IPS-18c (cell line): ENCODE results near the gene TENT4A.

Experiments
- H3K4me3 ChIP-seq: 2 replicates; pipeline ENCODE4 v1.7.0; 2013; ENCODE audit warnings: low read depth, mild to moderate bottlenecking, low read length, moderate library complexity; ENCODE audit not compliant: insufficient read depth
- H3K9me3 ChIP-seq: one replicate; pipeline ENCODE4 v1.6.1; 2013; ENCODE audit warnings: mild to moderate bottlenecking, low read length, moderate library complexity; ENCODE audit not compliant: control insufficient read depth, insufficient read depth

TENT4A gene

GRCh38 chr5:6752782-6753181, 39.5 kb downstream of the TENT4A start:
- Histone ChIP-seq H3K9me3 (no peaks in the 10 kb centered on the region), H3K4me3 (no peak overlapping the region)

DNA sequence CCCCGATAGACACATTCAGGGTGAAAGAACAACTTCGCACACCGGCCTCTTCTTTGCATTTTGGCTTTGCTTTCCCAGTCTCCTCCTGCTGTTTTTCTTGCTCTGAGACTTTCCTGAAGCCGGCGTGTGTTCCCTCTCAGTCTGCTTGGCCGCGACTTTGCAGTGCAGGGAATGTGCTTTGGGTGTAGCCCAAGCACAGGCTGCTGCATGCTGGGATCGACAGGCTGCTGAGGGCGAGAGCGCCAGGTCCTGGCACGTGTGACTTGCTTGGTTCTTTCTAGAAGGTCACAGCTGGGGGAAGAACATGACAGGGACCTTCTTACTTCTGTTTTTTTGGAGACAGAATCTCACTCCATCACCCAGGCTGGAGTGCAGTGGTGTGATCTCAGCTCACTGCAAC, 40.6 kb downstream of the TENT4A start:
- H3K9me3 ChIP-seq: peaks cover under 1% of the 10 kb centered on the region
- H3K4me3 ChIP-seq: no peak overlapping the region

- peaks cover 2% of the 10 kb centered on the region for H3K9me3 ChIP-seq
- no peak overlapping the region for H3K4me3 ChIP-seq
Measured at GRCh38 chr5:6754766-6755165, 41.5 kb downstream of the TENT4A start.

- peaks cover 2% of the 10 kb centered on the region for H3K9me3 ChIP-seq
- no peak overlapping the region for H3K4me3 ChIP-seq
Measured at GRCh38 chr5:6755519-6755918, 42.3 kb downstream of the TENT4A start.

- H3K4me3 ChIP-seq: no peak overlapping the region
Measured at GRCh38 chr5:6755941-6756340, 42.7 kb downstream of the TENT4A start.

GRCh38 chr5:6757414-6757969, 44.3 kb downstream of the TENT4A start:
- no peak overlapping the region for H3K4me3 ChIP-seq
- H3K9me3 ChIP-seq: peaks cover 2% of the 10 kb centered on the region

More at GRCh38 chr5:6755941-6756340, 42.7 kb downstream of the TENT4A start:
- peaks cover 2% of the 10 kb centered on the region for H3K9me3 ChIP-seq

DNA sequence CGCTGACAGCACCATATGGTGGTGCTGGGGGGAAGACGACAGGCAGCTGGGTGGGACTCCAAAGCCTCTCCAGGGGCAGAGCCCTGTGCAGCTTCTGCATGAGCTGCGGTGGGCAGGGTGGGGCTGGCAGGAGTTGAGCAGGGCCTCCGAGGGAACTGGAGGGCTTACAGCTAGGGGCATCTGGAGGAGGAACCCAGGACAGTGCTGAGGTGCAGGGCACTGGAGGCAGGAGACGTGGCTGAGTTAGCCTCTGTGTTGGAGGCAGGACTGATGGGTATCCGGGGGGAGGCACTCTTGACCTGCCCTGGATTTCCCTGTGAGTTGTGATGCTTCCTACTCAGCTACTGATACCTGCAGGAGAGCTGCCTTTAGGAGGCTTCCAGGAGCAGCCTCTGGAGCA, 45.0 kb downstream of the TENT4A start:
- no peak overlapping the region for H3K4me3 ChIP-seq
- H3K9me3 ChIP-seq: peaks cover 2% of the 10 kb centered on the region

GRCh38 chr5:6758706-6759105, 45.5 kb downstream of the TENT4A start:
- Histone ChIP-seq H3K9me3 (peaks cover 2% of the 10 kb centered on the region), H3K4me3 (no peak overlapping the region)

GRCh38 chr5:6759401-6759800, 46.2 kb downstream of the TENT4A start:
- peaks cover 2% of the 10 kb centered on the region for H3K9me3 ChIP-seq
- H3K4me3 ChIP-seq: no peak overlapping the region

DNA sequence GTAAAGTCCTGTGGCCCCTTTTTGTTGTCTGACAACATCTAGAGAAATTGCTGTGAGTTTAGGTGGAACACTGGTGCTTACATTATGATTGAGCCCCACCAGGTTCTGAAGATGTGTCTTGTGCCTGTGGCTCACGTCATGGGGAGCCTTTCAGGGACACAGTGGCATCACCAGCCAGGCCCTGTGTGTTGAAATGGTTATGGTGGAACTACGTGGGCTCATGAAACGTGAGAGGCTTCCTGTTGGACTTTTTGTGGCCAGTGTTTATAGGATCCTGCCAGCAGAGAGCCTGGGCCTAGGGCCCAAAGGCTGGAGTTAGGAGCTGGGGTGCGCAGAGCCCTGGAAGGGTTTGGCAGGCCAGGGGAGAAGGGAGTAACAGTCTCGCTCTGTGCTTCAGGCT, 46.8 kb downstream of the TENT4A start:
- H3K9me3 ChIP-seq: peaks cover 2% of the 10 kb centered on the region
- no peak overlapping the region for H3K4me3 ChIP-seq

DNA sequence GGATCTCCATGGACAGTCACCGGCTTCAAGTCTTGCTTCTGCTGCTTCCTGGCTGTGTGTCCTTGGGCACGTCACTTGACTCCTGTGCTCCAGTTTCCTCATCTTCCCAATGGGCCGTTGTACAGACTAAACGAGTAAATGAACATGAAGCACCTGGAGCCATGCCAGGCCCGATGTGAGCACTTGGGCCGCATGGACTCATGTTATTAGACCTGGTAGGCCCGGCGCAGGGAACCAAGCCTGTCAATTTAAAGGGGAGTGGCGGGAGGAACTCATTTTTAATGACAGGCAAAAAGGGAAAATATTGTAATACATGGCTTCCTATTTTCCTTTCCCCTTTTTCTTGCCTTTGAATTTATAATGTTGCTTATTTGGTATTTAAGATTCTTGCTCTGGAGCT, 47.5 kb downstream of the TENT4A start:
- H3K9me3 ChIP-seq: peaks cover 2% of the 10 kb centered on the region
- no peak overlapping the region for H3K4me3 ChIP-seq

DNA sequence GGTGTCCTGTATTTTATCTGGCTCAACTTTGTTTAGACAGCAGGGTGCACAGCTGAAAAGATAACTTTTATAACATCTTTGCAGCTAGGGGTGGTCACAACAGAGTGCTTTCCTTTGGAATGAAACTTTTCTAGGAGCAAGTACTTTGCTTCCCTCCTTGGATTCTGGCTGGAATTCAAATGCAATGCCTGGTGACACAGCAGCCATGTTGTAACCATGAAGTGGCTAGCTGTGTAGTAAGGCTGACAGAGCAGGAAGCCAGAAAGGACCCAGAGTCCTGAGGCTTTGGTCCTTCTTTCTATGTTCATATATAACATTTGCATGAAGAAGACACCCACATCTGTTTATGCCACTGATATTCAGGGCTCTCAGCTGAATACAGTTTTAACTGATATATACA, 48.1 kb downstream of the TENT4A start:
- peaks cover 2% of the 10 kb centered on the region for H3K9me3 ChIP-seq
- H3K4me3 ChIP-seq: no peak overlapping the region

- H3K4me3 ChIP-seq: no peak overlapping the region
- H3K9me3 ChIP-seq: peaks cover 2% of the 10 kb centered on the region
Measured at GRCh38 chr5:6762116-6762515, 48.9 kb downstream of the TENT4A start.

- Histone ChIP-seq H3K9me3 (peaks cover 2% of the 10 kb centered on the region), H3K4me3 (no peak overlapping the region)
Measured at GRCh38 chr5:6762697-6763096, 49.5 kb downstream of the TENT4A start.

- H3K4me3 ChIP-seq: no peak overlapping the region
- H3K9me3 ChIP-seq: peaks cover 2% of the 10 kb centered on the region
Measured at GRCh38 chr5:6763191-6763590, 50.0 kb downstream of the TENT4A start.

- H3K4me3 ChIP-seq: no peak overlapping the region
- no peaks in the 10 kb centered on the region for H3K9me3 ChIP-seq
Measured at GRCh38 chr5:6765612-6766525, 52.6 kb downstream of the TENT4A start.

DNA sequence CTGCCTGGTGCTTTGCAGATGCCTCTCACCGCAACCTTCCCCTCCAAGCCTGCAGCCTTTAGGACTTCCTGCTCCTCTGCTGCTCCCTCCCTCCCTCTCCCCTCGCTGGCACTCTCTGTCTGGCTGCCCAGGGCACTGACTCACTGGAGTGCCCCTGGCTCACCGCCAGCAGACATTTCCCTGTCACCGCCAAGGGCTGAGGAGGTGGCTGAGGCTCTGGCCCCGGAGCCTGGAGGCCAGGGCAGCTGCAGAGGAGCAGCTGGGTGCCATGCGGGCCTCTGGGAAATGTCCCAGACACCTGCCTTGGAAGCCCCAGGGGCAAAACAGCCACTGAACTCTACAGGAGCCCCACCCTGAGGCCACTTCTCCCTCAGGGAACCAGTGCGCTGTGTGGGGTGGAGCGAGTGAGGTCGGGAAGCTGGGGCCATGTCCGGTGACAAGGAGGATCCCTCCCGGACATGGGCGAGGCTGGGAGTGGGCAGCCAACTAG, 53.4 kb downstream of the TENT4A start:
- H3K4me3 ChIP-seq: no peak overlapping the region
- no peaks in the 10 kb centered on the region for H3K9me3 ChIP-seq

DNA sequence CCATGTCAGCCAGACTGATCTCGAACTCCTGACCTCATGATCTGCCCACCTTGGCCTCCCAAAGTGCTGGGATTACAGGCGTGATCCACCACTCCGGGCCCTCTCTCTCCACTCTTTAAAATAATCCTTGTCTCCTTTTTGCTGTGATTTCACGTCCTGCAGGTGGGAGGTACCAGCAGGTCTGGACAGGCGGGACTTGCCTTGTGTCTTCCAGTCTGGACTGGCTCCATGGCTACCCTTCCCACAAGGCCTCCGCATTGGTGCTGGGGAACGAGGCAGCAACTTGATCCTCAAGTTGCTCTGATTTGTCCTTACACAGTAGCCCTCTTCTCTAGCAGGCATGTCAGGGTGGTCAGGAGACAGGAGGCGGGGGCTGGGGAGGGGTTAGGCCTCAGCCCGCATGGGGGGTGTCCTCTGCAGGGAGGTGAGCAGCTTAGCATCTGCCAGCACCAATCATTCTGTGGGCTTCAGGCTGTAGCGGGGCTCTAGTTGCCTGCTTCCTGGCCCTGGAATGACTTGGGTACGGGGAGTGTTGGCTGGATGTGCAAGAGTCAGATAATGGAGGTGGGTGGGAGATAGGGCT, 54.3 kb downstream of the TENT4A start:
- H3K4me3 ChIP-seq: no peak overlapping the region

More for the DNA sequence above, 54.3 kb downstream of the TENT4A start:
- H3K9me3 ChIP-seq: no peaks in the 10 kb centered on the region
